Esophagus squamous epithelium (tissue), 5 donors: ENCODE data around the gene TMEM238. TPM values are rescaled to one million over a fixed set of nuclear protein-coding genes. Genes with fewer than 3 reads are reported as not detected.

Experiments used
- DNase-seq: peaks from one replicate; lab custom pipeline; 2025; lab: John Stamatoyannopoulos, UW
- H3K27ac ChIP-seq, 4 donors: fragments of 200-600 bp; sonication (generic); one replicate each; pipeline ENCODE4 v1.5.1; 2016 to 2019; ENCODE audit warnings: mild to moderate bottlenecking in 1 of 4
- H3K27me3 ChIP-seq, 4 donors: fragments of 200-600 bp; sonication (generic); 1 replicate in 3 of 4; 2 replicates in 1 of 4; pipeline versions ENCODE4 v1.5.1 to v1.6.0; 2017 to 2021; ENCODE audit warnings: antibody characterized with exemption in 1 of 4
- H3K36me3 ChIP-seq, 3 donors: fragments of 200-600 bp; sonication (generic); one replicate each; pipeline ENCODE4 v1.5.1; 2016 to 2019
- H3K4me1 ChIP-seq, 3 donors: fragments of 200-600 bp; sonication (generic); one replicate each; pipeline ENCODE4 v1.5.1; 2017 to 2019
- H3K4me3 ChIP-seq, 4 donors: fragments of 200-600 bp; sonication (generic); 1 replicate in 3 of 4; 2 replicates in 1 of 4; pipeline ENCODE4 v1.5.1; 2016 to 2019; ENCODE audit warnings: mild to moderate bottlenecking in 2 of 4, moderate library complexity in 1 of 4
- H3K9me3 ChIP-seq, 3 donors: fragments of 200-600 bp; sonication (generic); one replicate each; pipeline ENCODE4 v1.5.1; 2016 to 2019
- CTCF ChIP-seq, 6 experiments: fragments of 450-650 bp in 4 of 6; fragments of 200-600 bp in 2 of 6; sonication (generic) in 2 of 6; IDR thresholded peaks; one replicate each; pipeline ENCODE4 v1.5.1; 2016 to 2019; ENCODE audit warnings: antibody characterized with exemption in 6 of 6, mild to moderate bottlenecking in 4 of 6, moderate library complexity in 4 of 6
- POLR2A ChIP-seq, 4 donors: fragments of 450-650 bp; IDR thresholded peaks; one replicate each; pipeline ENCODE4 v1.6.1; 2017; ENCODE audit warnings: antibody characterized with exemption in 4 of 4, mild to moderate bottlenecking in 4 of 4, moderate library complexity in 3 of 4
- WGBS, 2 donors: methylation state at CpG; one replicate each; pipeline ENCODE4 v1.1.5; 2018; 5-methylcytosine and 5-hydroxymethylcytosine counted together
- intact Hi-C: fragments of 100-400 bp; cut with DNase I; formaldehyde crosslinking; loops from one replicate; pipeline ENCODE4 v1.15.0; 2022
- total RNA-seq, 4 donors: library from RNA; depleted of rRNA; stranded (reverse); fragments of >200 nt; gene quantifications; one replicate each; pipeline ENCODE4 v1.1.0, GENCODE V29; 2016
- donor health status: DM: yes; HTN: yes; CAD: no.

The TMEM238 gene
- total RNA-seq, 4 donors from 2014 or later: 11.9 to 41.8 (median 27.1) TPM

DNA sequence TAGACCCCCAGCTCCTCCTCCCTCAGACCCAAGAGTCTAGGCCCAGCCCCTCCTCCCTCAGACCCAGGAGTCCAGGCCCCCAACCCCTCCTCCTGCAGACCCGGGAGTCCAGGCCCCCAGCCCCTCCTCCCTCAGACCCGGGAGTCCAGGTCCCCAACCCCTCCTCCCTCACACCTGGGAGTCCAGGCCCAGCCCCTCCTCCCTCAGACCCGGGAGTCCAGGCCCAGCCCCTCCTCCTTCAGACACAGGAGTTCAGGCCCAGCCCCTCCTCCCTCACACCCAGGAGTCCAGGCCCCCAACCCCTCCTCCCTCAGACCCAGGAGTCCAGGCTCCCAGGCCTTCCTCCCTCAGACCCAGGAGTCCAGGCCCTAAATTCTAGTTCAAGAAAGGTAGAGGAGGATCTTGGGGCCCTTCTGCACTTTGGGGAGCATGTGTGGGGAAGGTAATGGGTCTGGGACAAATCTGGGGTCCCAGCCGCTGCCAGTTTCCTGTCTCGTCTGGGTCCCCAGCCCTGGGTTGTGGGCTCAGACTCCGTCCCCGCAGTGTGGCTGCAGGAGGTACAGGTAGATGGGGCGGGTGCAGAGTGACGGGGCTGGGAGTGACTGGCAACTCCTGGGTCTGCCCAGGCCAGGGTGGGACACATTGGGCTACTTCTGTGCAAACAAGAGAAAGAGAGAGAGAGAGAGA, 10.6 kb downstream of the TMEM238 start:
- peaks cover 17 to 53% (median 19%) of the 10 kb centered on the region in 3 donors for H3K4me1 ChIP-seq
- intact Hi-C loops: loop anchor here (10.0 kb wide), 1 partner anchor 69 kb away; no protein-coding TSS in a partner anchor
- WGBS, 2 donors: 62 to 80% methylated on average over 1 to 6 of the region's 9 CpGs
- no peaks in the 10 kb centered on the region for H3K36me3 ChIP-seq
- no peak overlapping the region for H3K4me3 ChIP-seq
- H3K27me3 ChIP-seq: peaks cover 16 to 97% (median 36%) of the 10 kb centered on the region in 4 donors
- DNase-seq: no peak
- TF ChIP-seq POLR2A (IDR thresholded peaks at IDR 0.05) (no peak), CTCF (IDR thresholded peaks at IDR 0.05) (no peak)
- no peak overlapping the region for H3K27ac ChIP-seq
- no peaks in the 10 kb centered on the region for H3K9me3 ChIP-seq

- H3K4me3 ChIP-seq: no peak overlapping the region
- no peaks in the 10 kb centered on the region for H3K36me3 ChIP-seq
- peaks cover 17 to 51% (median 20%) of the 10 kb centered on the region in 3 donors for H3K4me1 ChIP-seq
- no peak overlapping the region for H3K27ac ChIP-seq
- no peaks in the 10 kb centered on the region for H3K9me3 ChIP-seq
- no peak for TF ChIP-seq POLR2A (IDR thresholded peaks at IDR 0.05)
- TF ChIP-seq CTCF (IDR thresholded peaks at IDR 0.05): no peak
- no peak for DNase-seq
- intact Hi-C loops: loop anchor here (10.0 kb wide), 1 partner anchor 68 kb away; no protein-coding TSS in a partner anchor
- peaks cover 17 to 100% (median 40%) of the 10 kb centered on the region in 4 donors for H3K27me3 ChIP-seq
- WGBS, 2 donors: 31 to 46% methylated on average over 8 to 16 of the region's 24 CpGs
Observed at GRCh38 chr19:55372316-55373081, 11.6 kb downstream of the TMEM238 start.

DNA sequence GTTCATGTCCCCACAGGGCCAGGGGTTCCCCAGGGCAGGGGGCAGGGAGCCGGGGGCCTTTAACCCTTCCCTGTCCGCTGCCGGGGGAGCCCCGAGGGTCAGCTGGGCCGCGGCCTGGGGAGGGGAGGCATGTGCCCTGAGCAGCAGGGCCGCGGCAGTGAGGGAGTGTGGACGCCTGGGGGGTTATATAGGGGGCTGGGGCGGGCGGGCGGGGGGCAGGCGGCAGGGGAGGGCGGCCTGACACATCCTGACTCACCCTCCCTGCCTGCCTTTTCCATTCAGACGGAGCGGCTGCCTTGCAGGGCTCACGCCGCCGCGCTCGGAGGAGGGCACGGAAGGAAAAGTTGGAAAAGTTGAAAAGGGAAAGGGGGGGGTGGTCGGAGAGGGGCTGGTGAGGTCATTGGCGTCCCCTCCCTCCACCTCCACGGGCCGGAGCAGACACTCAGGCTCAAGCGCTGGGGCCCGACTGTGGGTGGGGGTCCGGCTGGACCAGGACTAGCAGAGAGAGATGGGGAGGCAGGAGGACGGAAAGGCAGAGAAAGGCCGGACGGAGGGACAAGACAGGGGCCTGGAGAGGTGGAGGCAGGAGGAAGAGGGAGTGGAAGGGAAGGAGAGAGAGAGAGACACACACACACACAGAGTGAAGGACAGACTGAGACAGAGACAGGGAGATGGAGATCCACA, 13.6 kb downstream of the TMEM238 start, which contains the start of gene IL11:
Gene IL11 (minus strand): TSS at position 159 of the 684 bp plus-strand sequence. CDS start 153 bp downstream, at position 6.
- Histone ChIP-seq H3K27ac (no peak within 1 kb of the TSS), H3K4me3 (peak within 1 kb of the TSS in 3 of 4 donors; percentile 12 to 58 (median 39)), H3K27me3 (peaks cover 17 to 98% (median 40%) of the 10 kb centered on the region in 4 donors), H3K9me3 (no peaks in the 10 kb centered on the region), H3K4me1 (peaks cover 17 to 38% (median 20%) of the 10 kb centered on the region in 3 donors), H3K36me3 (no peaks in the 10 kb centered on the region)
- intact Hi-C loops: loop anchor here (10.0 kb wide), 1 partner anchor 66 kb away; no protein-coding TSS in a partner anchor
- WGBS, 2 donors: 13 to 15% methylated on average over 10 to 15 of the region's 32 CpGs
- DNase-seq: no peak
- TF ChIP-seq POLR2A (IDR thresholded peaks at IDR 0.05): no peak
- TF ChIP-seq CTCF (IDR thresholded peaks at IDR 0.05): no peak

- no peaks in the 10 kb centered on the region for H3K36me3 ChIP-seq
- no peak for TF ChIP-seq CTCF (IDR thresholded peaks at IDR 0.05)
- no peak for TF ChIP-seq POLR2A (IDR thresholded peaks at IDR 0.05)
- H3K4me3 ChIP-seq: peak overlapping the region in 3 of 4 donors; percentile 12 to 58 (median 39)
- WGBS, 2 donors: 2 to 3% methylated on average over 20 to 23 of the region's 59 CpGs
- no peak for DNase-seq
- H3K4me1 ChIP-seq: peaks cover 17 to 38% (median 20%) of the 10 kb centered on the region in 3 donors
- no peak overlapping the region for H3K27ac ChIP-seq
- intact Hi-C loops: loop anchor here (10.0 kb wide), 1 partner anchor 65 kb away; no protein-coding TSS in a partner anchor
- peaks cover 17 to 98% (median 40%) of the 10 kb centered on the region in 4 donors for H3K27me3 ChIP-seq
- no peaks in the 10 kb centered on the region for H3K9me3 ChIP-seq
Observed at GRCh38 chr19:55369653-55370304, 14.3 kb downstream of the TMEM238 start.
